HL-60 (cell line): ENCODE measurements around the gene TPK1.

ENCODE experiments used
- DNase-seq, 2 experiments: peaks; one replicate each; pipeline ENCODE4 v3.0.0-alpha.2; 2010 to 2020; ENCODE audit warnings: low read depth in 1 of 2, low spot score in 1 of 2
- H3K27ac ChIP-seq: fragments of 250-450 bp; sonication (Bioruptor Pico); replicated peaks from 2 replicates; pipeline ENCODE4 v1.5.1; 2020; ENCODE audit warnings: mild to moderate bottlenecking, moderate library complexity
- H3K27me3 ChIP-seq: fragments of 250-450 bp; sonication (Bioruptor Pico); 2 replicates; pipeline ENCODE4 v1.5.1; 2021; ENCODE audit warnings: mild to moderate bottlenecking, moderate library complexity; ENCODE audit not compliant: insufficient read depth, poor library complexity, severe bottlenecking
- H3K4me3 ChIP-seq: replicated peaks from 2 replicates; pipeline ENCODE4 v1.5.1; 2011; ENCODE audit warnings: mild to moderate bottlenecking, control low read depth, low read length; ENCODE audit not compliant: insufficient read depth
- CTCF ChIP-seq: IDR thresholded peaks from one replicate; pipeline ENCODE4 v1.5.1; 2011; ENCODE audit warnings: low read length, control low read depth, inconsistent platforms; ENCODE audit not compliant: insufficient read depth
- GABPA ChIP-seq: IDR thresholded peaks from 2 replicates; pipeline ENCODE4 v1.6.1; 2012; ENCODE audit warnings: low read depth
- POLR2AphosphoS5 ChIP-seq: IDR thresholded peaks from 2 replicates; pipeline ENCODE4 v1.6.1; 2012; ENCODE audit warnings: low read depth
- REST ChIP-seq: IDR thresholded peaks from 2 replicates; pipeline ENCODE4 v1.6.1; 2012; ENCODE audit warnings: low read depth; ENCODE audit not compliant: insufficient replicate concordance
- SPI1 ChIP-seq: IDR thresholded peaks from 2 replicates; pipeline ENCODE4 v1.6.1; 2012; ENCODE audit warnings: low read depth, mild to moderate bottlenecking, borderline replicate concordance

Gene TPK1

GRCh38 chr7:144632724-144633123 is 203.1 kb downstream of the TPK1 start:
- H3K4me3 ChIP-seq: no peak overlapping the region
- no peak for DNase-seq
- H3K27me3 ChIP-seq: no peaks in the 10 kb centered on the region
- no peak overlapping the region for H3K27ac ChIP-seq
- TF ChIP-seq CTCF (no peak), REST (no peak), GABPA (no peak), SPI1 (no peak), POLR2AphosphoS5 (no peak)

GRCh38 chr7:144629598-144629997 is 206.3 kb downstream of the TPK1 start:
- no peak for TF ChIP-seq SPI1
- TF ChIP-seq CTCF: no peak
- no peak for TF ChIP-seq GABPA
- TF ChIP-seq REST: no peak
- no peak for TF ChIP-seq POLR2AphosphoS5
- H3K4me3 ChIP-seq: no peak overlapping the region
- no peak for DNase-seq

GRCh38 chr7:144629011-144629410 is 206.8 kb downstream of the TPK1 start:
- Histone ChIP-seq H3K27ac (no peak overlapping the region), H3K4me3 (no peak overlapping the region), H3K27me3 (no peaks in the 10 kb centered on the region)
- no peak for DNase-seq
- TF ChIP-seq POLR2AphosphoS5 (no peak), REST (no peak), GABPA (no peak), SPI1 (no peak), CTCF (no peak)

More at GRCh38 chr7:144629598-144629997, 206.3 kb downstream of the TPK1 start:
- no peak overlapping the region for H3K27ac ChIP-seq
- H3K27me3 ChIP-seq: no peaks in the 10 kb centered on the region
